ENCODE data around the gene C16orf82.

C16orf82 gene

DNA sequence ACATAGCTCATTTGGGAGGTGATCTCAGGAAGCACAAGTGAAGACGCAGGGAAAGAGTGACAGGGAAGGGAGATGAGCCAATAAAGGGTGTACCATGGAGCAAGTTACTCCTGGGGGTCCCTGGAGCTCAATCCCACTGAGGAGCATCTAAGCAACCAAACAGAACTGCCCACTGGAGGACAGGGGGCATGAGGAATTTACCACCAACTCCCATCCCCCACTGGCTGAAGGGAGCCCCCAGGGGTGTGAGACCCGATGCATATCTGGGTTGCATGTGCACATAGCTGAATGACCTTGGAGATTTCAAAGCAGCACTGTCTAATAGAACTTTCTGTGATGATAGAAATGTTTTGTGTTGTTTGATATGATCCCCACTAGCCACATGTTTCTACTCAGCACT lies 29.6 kb downstream of the C16orf82 start:
- no peaks in the 10 kb centered on the region for H3K9me3 ChIP-seq (ENCODE audit: control insufficient read depth, insufficient read depth, low read length)
- no peaks in the 10 kb centered on the region for H3K36me3 ChIP-seq (ENCODE audit: control insufficient read depth, insufficient read depth, low read length)
- no peaks in the 10 kb centered on the region for H3K27me3 ChIP-seq (ENCODE audit: control insufficient read depth, insufficient read depth, low read length)

DNA sequence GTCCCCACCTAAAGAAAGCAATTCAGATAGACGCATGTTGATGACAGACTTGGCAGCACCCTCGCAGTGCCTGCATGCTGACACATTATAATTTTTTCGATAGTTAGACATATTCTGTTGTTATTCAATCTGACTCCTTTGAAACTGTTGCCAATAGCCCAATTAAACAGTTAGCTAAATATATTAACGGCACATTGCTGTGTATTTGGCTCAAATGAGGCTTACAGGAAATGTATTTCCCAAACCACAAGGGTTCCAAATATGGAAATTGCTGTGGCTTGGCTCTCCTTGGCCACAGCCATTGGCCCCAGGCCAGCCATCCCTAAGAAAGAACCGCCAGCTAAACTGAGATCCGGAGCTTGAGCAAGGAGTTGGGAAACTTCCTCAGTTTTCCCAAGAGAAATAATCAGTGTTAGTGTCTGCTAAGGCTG lies 31.1 kb downstream of the C16orf82 start:
- no peak overlapping the region for H3K9ac ChIP-seq (ENCODE audit: low read depth, low read length)
- no peaks in the 10 kb centered on the region for H3K27me3 ChIP-seq (ENCODE audit: control insufficient read depth, insufficient read depth, low read length)
- no peaks in the 10 kb centered on the region for H3K4me1 ChIP-seq (ENCODE audit: control insufficient read depth, insufficient read depth, low read length)
- no peaks in the 10 kb centered on the region for H3K9me3 ChIP-seq (ENCODE audit: control insufficient read depth, insufficient read depth, low read length)
- no peak overlapping the region for H3K4me3 ChIP-seq (ENCODE audit: low read depth, low read length)
- H3K36me3 ChIP-seq (ENCODE audit: control insufficient read depth, insufficient read depth, low read length), result no peaks in the 10 kb centered on the region

More for the DNA sequence above, 29.6 kb downstream of the C16orf82 start:
- Histone ChIP-seq H3K9ac (ENCODE audit: low read depth, low read length) (no peak overlapping the region), H3K4me1 (ENCODE audit: control insufficient read depth, insufficient read depth, low read length) (no peaks in the 10 kb centered on the region), H3K4me3 (ENCODE audit: low read depth, low read length) (no peak overlapping the region)

DNA sequence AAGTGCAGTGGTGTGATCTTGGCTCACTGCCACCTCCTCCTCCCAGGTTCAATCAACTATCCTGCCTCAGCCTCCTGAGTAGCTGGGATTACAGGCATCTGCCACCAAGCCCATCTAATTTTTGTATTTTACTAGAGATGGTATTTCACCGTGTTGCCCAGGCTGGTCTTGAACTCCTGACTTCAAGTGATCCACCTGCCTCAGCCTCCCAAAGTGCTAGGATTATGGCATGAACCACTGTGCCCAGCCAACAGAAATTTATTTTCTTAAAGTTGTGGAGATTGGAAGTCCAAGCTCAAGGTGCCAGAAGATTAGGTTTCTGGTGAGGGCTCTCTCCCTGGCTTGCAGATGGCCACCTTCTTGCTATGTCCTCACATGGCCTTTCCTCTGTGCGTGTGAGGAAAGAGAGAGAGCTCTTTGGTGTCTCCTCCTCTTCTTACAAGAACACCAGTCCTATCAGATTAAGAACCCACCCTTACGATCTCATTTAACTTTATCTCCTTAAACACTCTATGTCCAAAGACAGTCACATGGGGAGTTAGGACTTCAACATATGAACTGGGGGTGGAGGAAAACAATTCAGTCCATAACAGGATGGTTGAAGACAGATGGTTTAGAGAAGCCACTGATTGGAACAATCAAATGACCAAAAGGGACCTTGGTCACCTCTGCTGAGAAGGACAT lies 31.8 kb downstream of the C16orf82 start:
- H3K9me3 ChIP-seq (ENCODE audit: control insufficient read depth, insufficient read depth, low read length), result no peaks in the 10 kb centered on the region
- no peaks in the 10 kb centered on the region for H3K36me3 ChIP-seq (ENCODE audit: control insufficient read depth, insufficient read depth, low read length)
- no peaks in the 10 kb centered on the region for H3K4me1 ChIP-seq (ENCODE audit: control insufficient read depth, insufficient read depth, low read length)
- H3K4me3 ChIP-seq (ENCODE audit: low read depth, low read length), result no peak overlapping the region
- no peaks in the 10 kb centered on the region for H3K27me3 ChIP-seq (ENCODE audit: control insufficient read depth, insufficient read depth, low read length)
- H3K9ac ChIP-seq (ENCODE audit: low read depth, low read length), result no peak overlapping the region

DNA sequence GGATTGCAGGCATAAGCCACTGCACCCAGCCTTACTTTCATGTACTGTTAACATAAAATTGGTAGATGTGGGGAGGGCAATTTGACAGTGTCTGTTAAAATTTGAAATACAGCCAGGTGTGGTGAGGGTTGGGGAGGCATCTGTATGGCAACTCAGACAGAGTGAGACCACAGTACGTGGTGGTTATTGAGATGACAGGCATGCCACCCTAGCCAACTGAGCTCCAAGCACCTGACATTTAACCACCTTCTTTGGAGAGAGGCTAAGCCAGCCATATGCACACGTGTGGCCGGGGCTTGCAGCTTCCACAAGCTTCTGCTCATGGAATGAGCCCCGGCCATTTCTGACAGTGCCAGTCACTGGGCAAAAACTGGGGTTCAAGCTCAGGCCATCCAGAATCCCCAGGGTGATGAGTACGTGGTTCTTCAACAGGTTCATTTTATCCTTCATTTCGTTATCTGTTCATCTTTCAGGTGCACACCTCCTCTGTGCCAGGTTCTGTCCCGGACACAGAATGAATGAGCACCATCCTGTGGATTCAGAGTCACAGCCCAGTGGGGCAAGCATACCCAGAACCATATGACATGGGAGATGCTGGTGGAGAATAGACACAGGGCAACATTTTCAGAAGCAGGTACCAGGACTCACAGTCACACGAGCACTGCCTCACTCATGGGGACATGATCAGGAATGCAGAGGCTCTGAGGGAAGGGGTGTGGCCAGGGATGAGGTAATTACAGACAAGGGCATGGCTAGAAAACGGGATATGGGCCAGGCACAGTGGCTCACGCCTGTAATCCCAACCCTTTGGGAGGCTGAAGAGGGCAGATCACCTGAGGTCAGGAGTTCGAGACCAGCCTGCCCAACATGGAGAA lies 36.2 kb downstream of the C16orf82 start:
- H3K9me3 ChIP-seq (ENCODE audit: control insufficient read depth, insufficient read depth, low read length), result no peaks in the 10 kb centered on the region
- no peaks in the 10 kb centered on the region for H3K36me3 ChIP-seq (ENCODE audit: control insufficient read depth, insufficient read depth, low read length)
- H3K4me1 ChIP-seq (ENCODE audit: control insufficient read depth, insufficient read depth, low read length), result no peaks in the 10 kb centered on the region
- H3K9ac ChIP-seq (ENCODE audit: low read depth, low read length), result no peak overlapping the region
- H3K27me3 ChIP-seq (ENCODE audit: control insufficient read depth, insufficient read depth, low read length), result no peaks in the 10 kb centered on the region
- H3K4me3 ChIP-seq (ENCODE audit: low read depth, low read length), result no peak overlapping the region

DNA sequence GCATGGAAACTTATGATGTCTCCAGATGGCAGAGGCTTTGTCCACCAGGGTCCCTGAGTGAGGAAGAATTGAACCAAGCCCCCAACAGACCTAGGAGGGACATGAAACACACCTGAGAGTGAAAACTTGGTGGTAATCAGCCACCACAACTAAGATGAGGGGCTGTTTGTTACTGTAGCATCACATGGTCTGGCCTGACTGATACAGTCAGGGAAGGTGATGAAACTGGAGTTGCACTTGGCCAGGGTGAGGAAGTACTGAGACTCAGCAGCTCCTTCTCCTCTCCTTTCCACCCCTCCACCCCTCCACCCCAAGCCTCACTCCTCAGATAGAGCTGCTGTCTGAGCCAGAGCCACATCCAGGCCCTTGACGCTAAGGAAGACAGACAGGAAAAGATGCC lies 37.2 kb downstream of the C16orf82 start:
- Histone ChIP-seq H3K4me1 (ENCODE audit: control insufficient read depth, insufficient read depth, low read length) (no peaks in the 10 kb centered on the region), H3K9me3 (ENCODE audit: control insufficient read depth, insufficient read depth, low read length) (no peaks in the 10 kb centered on the region)

DNA sequence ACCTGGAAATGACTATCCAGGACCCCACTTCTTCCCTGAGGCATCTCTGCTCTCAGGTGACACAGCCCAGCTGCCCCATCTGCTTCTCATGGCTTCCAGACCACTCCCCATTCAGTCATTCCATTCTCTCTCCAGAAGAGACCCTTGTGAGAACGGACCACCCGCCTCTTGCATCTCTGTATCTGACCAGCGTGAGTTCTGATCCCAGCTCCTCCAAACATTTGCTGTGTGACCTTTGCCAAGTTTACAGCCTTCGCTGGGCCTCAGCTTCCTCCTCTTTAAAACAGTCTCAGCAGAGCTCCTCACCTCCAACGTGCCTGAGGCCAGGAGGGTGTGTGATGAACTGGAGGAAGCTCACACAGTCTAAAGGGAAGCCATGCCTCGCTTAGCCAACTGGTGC lies 39.6 kb downstream of the C16orf82 start:
- no peaks in the 10 kb centered on the region for H3K36me3 ChIP-seq (ENCODE audit: control insufficient read depth, insufficient read depth, low read length)
- no peaks in the 10 kb centered on the region for H3K9me3 ChIP-seq (ENCODE audit: control insufficient read depth, insufficient read depth, low read length)
- H3K27me3 ChIP-seq (ENCODE audit: control insufficient read depth, insufficient read depth, low read length), result peaks cover 5% of the 10 kb centered on the region
- H3K9ac ChIP-seq (ENCODE audit: low read depth, low read length), result no peak overlapping the region
- H3K4me1 ChIP-seq (ENCODE audit: control insufficient read depth, insufficient read depth, low read length), result no peaks in the 10 kb centered on the region
- H3K4me3 ChIP-seq (ENCODE audit: low read depth, low read length), result no peak overlapping the region

More for the DNA sequence above, 37.2 kb downstream of the C16orf82 start:
- H3K9ac ChIP-seq (ENCODE audit: low read depth, low read length), result no peak overlapping the region
- H3K4me3 ChIP-seq (ENCODE audit: low read depth, low read length), result no peak overlapping the region
- H3K36me3 ChIP-seq (ENCODE audit: control insufficient read depth, insufficient read depth, low read length), result no peaks in the 10 kb centered on the region
- peaks cover under 1% of the 10 kb centered on the region for H3K27me3 ChIP-seq (ENCODE audit: control insufficient read depth, insufficient read depth, low read length)

DNA sequence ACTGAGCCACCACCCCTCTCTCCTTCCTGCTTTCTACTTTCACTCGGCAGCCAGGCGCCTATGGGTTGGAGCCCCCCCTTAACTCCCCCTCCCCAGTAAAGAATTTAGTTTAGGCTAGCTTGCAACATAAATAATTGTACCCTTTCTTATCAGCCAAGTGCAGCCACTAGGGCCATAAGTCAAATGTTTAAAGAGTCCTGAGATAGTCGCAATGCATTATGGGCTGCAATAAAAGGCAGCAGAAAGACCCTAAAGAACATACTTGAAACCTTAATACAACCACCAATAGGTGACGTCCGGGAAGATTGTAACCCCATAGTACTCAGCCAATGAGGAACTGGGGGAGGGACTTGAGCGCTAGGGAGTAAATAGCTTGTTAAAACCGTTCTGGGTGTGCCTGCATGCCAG lies 40.5 kb downstream of the C16orf82 start:
- Histone ChIP-seq H3K9me3 (ENCODE audit: control insufficient read depth, insufficient read depth, low read length) (no peaks in the 10 kb centered on the region), H3K27me3 (ENCODE audit: control insufficient read depth, insufficient read depth, low read length) (peaks cover 5% of the 10 kb centered on the region), H3K36me3 (ENCODE audit: control insufficient read depth, insufficient read depth, low read length) (no peaks in the 10 kb centered on the region), H3K9ac (ENCODE audit: low read depth, low read length) (no peak overlapping the region), H3K4me3 (ENCODE audit: low read depth, low read length) (no peak overlapping the region), H3K4me1 (ENCODE audit: control insufficient read depth, insufficient read depth, low read length) (no peaks in the 10 kb centered on the region)

DNA sequence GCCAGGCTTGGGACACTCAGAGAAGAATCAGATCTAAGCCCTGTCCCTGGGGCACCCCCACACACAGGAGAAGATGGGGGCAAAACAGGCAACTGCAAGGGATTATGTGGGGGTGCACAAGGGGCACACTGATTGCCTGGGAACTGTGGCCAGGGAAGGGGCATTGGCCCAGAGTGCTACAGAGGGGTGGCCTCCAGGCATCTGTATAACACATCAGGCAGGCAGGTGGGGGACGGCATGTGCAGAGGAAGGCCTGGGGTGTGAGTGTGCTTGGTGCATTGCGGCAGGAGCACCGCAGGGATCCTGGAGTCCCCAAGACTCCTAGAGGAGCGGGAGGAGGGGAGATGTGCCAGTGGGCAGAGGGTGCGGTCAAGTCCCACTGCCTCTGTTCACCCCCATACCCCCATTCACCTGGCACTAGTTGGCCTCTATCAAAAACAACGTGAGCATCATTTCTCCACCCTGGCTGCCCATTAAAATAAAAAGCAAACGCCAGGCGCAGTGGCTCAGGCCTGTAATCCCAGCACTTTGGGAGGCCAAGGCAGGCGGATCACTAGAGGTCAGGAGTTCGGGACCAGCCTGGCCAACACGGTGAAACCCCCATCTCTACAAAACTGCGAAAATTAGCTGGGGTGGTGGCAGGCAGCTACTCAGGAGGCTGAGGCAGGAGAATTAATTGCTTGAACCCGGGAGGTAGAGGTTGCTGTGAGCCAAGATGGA lies 41.5 kb downstream of the C16orf82 start:
- peaks cover 5% of the 10 kb centered on the region for H3K27me3 ChIP-seq (ENCODE audit: control insufficient read depth, insufficient read depth, low read length)
- no peak overlapping the region for H3K4me3 ChIP-seq (ENCODE audit: low read depth, low read length)
- no peaks in the 10 kb centered on the region for H3K4me1 ChIP-seq (ENCODE audit: control insufficient read depth, insufficient read depth, low read length)
- H3K36me3 ChIP-seq (ENCODE audit: control insufficient read depth, insufficient read depth, low read length), result no peaks in the 10 kb centered on the region
- H3K9ac ChIP-seq (ENCODE audit: low read depth, low read length), result no peak overlapping the region
- H3K9me3 ChIP-seq (ENCODE audit: control insufficient read depth, insufficient read depth, low read length), result no peaks in the 10 kb centered on the region

DNA sequence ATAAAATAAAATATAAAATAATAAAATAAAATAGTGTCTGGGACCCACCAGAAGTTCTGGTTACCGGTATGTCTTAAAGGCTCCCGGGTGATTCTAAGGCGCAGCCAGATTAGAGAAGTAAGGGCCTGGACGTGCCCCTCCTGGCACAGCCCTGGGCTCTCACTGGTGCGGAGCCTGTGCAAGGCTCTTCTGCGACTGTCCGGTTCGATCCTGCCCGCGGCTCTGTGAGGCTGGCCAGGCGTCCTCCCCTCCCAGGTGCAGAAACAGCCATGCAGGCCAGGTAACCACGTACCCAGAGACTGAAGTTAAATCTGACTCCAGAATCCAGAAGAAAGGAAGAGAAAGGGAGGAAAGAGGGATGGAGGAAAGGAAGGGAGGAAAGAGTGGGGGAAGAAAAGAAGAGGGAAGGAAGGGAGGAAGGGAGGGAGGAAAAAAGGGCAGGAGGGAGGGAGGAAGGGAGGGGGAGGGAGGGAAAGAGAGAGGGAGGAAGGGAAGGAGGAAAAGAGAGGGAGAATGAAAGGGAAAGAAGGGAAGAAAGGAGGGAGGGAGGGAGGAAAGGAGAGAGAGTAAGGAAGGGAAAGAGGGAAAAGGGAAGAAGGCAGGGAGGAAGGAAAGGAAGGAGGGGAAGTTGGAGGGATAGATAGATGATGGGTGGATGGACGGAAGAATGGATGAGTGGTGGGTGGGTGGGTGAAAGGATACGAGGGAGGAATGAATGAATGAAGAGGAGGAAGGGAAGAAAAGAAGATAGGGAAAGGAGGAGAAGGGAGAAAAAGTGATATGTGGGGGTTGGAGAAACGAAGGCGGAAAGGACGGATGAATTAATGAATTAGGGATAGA lies 42.3 kb downstream of the C16orf82 start:
- Histone ChIP-seq H3K36me3 (ENCODE audit: control insufficient read depth, insufficient read depth, low read length) (no peaks in the 10 kb centered on the region), H3K4me3 (ENCODE audit: low read depth, low read length) (peak overlapping the region; percentile 56), H3K4me1 (ENCODE audit: control insufficient read depth, insufficient read depth, low read length) (no peaks in the 10 kb centered on the region), H3K9me3 (ENCODE audit: control insufficient read depth, insufficient read depth, low read length) (no peaks in the 10 kb centered on the region), H3K9ac (ENCODE audit: low read depth, low read length) (no peak overlapping the region), H3K27me3 (ENCODE audit: control insufficient read depth, insufficient read depth, low read length) (peaks cover 5% of the 10 kb centered on the region)

DNA sequence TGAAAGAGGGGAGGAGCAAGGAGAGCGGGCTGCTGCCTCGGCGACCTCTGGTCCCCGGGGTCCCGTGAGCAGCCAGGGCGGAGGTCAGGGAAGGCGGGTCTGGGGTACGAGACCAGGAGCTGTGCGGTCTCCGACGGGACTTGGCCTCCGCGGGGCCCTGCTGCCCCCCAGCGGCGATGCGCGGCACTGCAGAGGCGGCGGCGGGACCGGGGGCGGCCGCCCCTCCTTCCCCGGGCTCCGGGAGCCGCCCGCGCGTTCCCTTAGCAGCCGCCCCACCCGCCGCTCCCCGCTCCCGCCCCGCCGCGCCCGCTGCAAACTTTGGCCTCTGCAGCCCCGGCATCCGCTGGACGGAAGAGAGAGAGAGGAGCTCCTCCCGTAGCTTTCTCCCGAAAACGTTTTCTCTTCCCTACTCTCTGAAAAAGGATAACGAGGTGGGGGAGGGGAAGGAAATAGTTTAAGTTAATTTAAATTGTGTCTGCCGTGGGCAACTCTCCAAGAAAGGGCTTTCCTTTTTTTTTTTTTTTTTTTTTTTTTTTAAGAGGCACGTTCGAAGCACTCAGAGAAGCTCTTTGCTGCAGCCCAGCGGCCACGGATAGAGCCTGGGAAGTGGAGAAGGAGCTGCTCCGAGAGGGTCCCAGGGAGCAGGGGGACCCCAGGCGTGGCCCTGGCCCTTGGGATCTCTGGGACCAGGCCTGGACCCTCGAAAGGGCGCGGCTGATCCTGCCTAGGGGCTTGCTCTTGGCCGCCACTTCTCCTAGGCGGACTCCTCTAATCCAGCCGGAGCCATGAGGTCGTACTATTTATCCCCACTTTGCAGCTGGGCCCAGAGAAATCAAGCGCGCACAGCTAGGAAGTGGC lies 43.2 kb downstream of the C16orf82 start:
- no peaks in the 10 kb centered on the region for H3K4me1 ChIP-seq (ENCODE audit: control insufficient read depth, insufficient read depth, low read length)
- no peaks in the 10 kb centered on the region for H3K36me3 ChIP-seq (ENCODE audit: control insufficient read depth, insufficient read depth, low read length)
- no peak overlapping the region for H3K9ac ChIP-seq (ENCODE audit: low read depth, low read length)
- peak overlapping the region; percentile 56 for H3K4me3 ChIP-seq (ENCODE audit: low read depth, low read length)
- H3K9me3 ChIP-seq (ENCODE audit: control insufficient read depth, insufficient read depth, low read length), result no peaks in the 10 kb centered on the region
- peaks cover 5% of the 10 kb centered on the region for H3K27me3 ChIP-seq (ENCODE audit: control insufficient read depth, insufficient read depth, low read length)

Data from iPS-15b (cell line).